HUDEP-2 (cell line): ENCODE data around the gene ABCB9.
"Not testable (repeated sequence)": the region's sequence is repeated elsewhere in the genome, so short reads cannot be mapped to it uniquely, and the experiment has no call there.

Source experiments
- DNase-seq, 76 experiments: peaks; one replicate each; lab custom pipeline; 2025; ENCODE audit not compliant: unreplicated experiment in 76 of 76; lab: John Stamatoyannopoulos, UW

The ABCB9 gene

GRCh38 chr12:122903693-122904034, 62.6 kb downstream of the ABCB9 start:
- no peak for DNase-seq

- no peak for DNase-seq
Measured at GRCh38 chr12:122902854-122903692, 63.2 kb downstream of the ABCB9 start.

GRCh38 chr12:122899887-122900286, 66.4 kb downstream of the ABCB9 start:
- DNase-seq, result no peak

- DNase-seq, result no peak
Measured at GRCh38 chr12:122896662-122897061, 69.6 kb downstream of the ABCB9 start.

- DNase-seq, result peak in 68 of 76 experiments; percentile 13 to 84 (median 62)
Measured at GRCh38 chr12:122895704-122896636, 70.3 kb downstream of the ABCB9 start, which contains the start of gene VPS37B. TSS of gene VPS37B (minus strand) at chr12:122896124. CDS start at chr12:122896062, 62 bp downstream.

- no peak for DNase-seq
Measured at GRCh38 chr12:122895320-122895703, 71.0 kb downstream of the ABCB9 start.

- peak in 73 of 76 experiments; percentile 31 to 90 (median 64) for DNase-seq
Measured at GRCh38 chr12:122894193-122895121, 71.8 kb downstream of the ABCB9 start.

- DNase-seq, result no peak
Measured at GRCh38 chr12:122893208-122894153, 72.8 kb downstream of the ABCB9 start.

- DNase-seq, result not testable (repeated sequence)
Measured at GRCh38 chr12:122892724-122893123, 73.5 kb downstream of the ABCB9 start.

- peak in 7 of 76 experiments; percentile 13 to 32 (median 16) for DNase-seq
Measured at GRCh38 chr12:122891661-122892525, 74.4 kb downstream of the ABCB9 start.

GRCh38 chr12:122889761-122890520, 76.3 kb downstream of the ABCB9 start:
- peak in 50 of 76 experiments; percentile 13 to 73 (median 38) for DNase-seq

- peak in 10 of 76 experiments; percentile 14 to 62 (median 39) for DNase-seq
Measured at GRCh38 chr12:122888232-122888752, 78.0 kb downstream of the ABCB9 start.

- peak in 2 of 76 experiments; percentile 10 to 26 for DNase-seq
Measured at GRCh38 chr12:122887819-122888212, 78.4 kb downstream of the ABCB9 start.

- peak in 66 of 76 experiments; percentile 11 to 86 (median 52) for DNase-seq
Measured at GRCh38 chr12:122886851-122887818, 79.1 kb downstream of the ABCB9 start.

GRCh38 chr12:122886161-122886560, 80.1 kb downstream of the ABCB9 start:
- DNase-seq, result no peak

GRCh38 chr12:122884860-122885259, 81.4 kb downstream of the ABCB9 start:
- DNase-seq, result peak in 1 of 76 experiments; percentile 16
